ENCODE data around the gene MAP4K3. TPM values are rescaled to one million over a fixed set of nuclear protein-coding genes. Genes with fewer than 3 reads are reported as not detected.

Gene MAP4K3
- total RNA-seq, 1 experiment from 2014 or later = 35.5 TPM

DNA sequence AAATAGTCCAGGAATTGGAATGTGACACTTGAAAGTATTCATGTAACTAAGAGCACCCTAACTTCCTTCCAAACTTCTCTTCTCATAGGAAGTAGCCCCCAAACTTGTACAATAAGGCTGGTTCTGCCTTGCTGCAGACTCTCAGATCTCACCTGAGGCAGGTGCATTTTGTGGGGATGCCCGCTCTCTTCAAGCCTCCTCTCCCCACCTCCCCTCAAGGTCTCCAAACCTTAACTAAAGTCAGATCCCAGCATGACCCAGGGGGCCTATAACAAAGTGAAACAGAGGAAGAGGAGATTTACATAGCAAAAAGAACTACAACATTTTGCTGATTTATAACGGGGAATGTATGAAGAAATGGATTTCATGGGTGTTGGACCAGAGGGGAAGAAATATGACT lies 216.9 kb downstream of the MAP4K3 start:
- H3K27me3 ChIP-seq (replicated peaks; ENCODE audit: insufficient read depth, low read depth, low read length, poor library complexity) = no peaks in the 10 kb centered on the region
- ChIA-PET CTCF (no interaction called here), POLR2A (ENCODE audit: low non-redundant PET) (no interaction called here)
- BruUV-seq (replicated peaks) = no TSS peak
- H3K36me3 ChIP-seq (ENCODE audit: insufficient read depth, low read length, poor library complexity, severe bottlenecking) = no peaks in the 10 kb centered on the region
- no peak overlapping the region for H3K4me3 ChIP-seq (ENCODE audit: low read depth, low read length, poor library complexity, severe bottlenecking)
- intact Hi-C loops (cut with micrococcal nuclease; ENCODE audit: unreplicated experiment) = no loop called here
- H3K27ac ChIP-seq (ENCODE audit: low read depth, low read length, poor library complexity, severe bottlenecking) = no peak overlapping the region
- no peaks in the 10 kb centered on the region for H3K4me1 ChIP-seq (ENCODE audit: insufficient read depth, low read length, poor library complexity, severe bottlenecking)
- DNase-seq (ENCODE audit: low spot score) = no peak
- H3K9me3 ChIP-seq (ENCODE audit: low read depth, low read length, poor library complexity, severe bottlenecking) = no peaks in the 10 kb centered on the region
- TF ChIP-seq EZH2 (IDR thresholded peaks at IDR 0.05; ENCODE audit: borderline replicate concordance, low read depth, low read length, poor library complexity, severe bottlenecking) = no peak
- TF ChIP-seq, protein P1, sequence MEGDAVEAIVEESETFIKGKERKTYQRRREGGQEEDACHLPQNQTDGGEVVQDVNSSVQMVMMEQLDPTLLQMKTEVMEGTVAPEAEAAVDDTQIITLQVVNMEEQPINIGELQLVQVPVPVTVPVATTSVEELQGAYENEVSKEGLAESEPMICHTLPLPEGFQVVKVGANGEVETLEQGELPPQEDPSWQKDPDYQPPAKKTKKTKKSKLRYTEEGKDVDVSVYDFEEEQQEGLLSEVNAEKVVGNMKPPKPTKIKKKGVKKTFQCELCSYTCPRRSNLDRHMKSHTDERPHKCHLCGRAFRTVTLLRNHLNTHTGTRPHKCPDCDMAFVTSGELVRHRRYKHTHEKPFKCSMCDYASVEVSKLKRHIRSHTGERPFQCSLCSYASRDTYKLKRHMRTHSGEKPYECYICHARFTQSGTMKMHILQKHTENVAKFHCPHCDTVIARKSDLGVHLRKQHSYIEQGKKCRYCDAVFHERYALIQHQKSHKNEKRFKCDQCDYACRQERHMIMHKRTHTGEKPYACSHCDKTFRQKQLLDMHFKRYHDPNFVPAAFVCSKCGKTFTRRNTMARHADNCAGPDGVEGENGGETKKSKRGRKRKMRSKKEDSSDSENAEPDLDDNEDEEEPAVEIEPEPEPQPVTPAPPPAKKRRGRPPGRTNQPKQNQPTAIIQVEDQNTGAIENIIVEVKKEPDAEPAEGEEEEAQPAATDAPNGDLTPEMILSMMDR (conservative IDR thresholded peaks at IDR 0.05; ENCODE audit: low read depth, low read length) = no peak

DNA sequence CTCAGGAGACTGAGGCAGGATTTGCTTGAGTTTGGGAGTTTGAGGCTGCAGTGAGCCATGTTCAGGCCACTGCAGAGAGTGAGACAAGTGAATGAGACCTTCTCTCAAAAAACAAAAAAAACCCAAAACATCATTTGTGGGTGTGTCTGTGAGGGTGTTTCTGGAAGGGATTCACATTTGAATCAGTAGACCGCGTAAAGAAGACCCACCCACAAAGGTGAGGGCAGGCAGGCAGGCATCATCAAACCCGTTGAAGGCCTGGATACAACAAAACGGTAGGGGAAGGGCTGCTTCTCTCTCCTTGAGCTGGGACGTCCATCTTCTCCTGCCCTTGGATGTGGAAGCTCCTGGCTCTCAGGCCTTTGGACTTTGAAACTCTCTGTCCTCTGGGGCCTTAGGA lies 218.7 kb downstream of the MAP4K3 start:
- Histone ChIP-seq H3K27ac (ENCODE audit: low read depth, low read length, poor library complexity, severe bottlenecking) (no peak overlapping the region), H3K4me1 (ENCODE audit: insufficient read depth, low read length, poor library complexity, severe bottlenecking) (no peaks in the 10 kb centered on the region), H3K36me3 (ENCODE audit: insufficient read depth, low read length, poor library complexity, severe bottlenecking) (no peaks in the 10 kb centered on the region), H3K4me3 (ENCODE audit: low read depth, low read length, poor library complexity, severe bottlenecking) (no peak overlapping the region), H3K9me3 (ENCODE audit: low read depth, low read length, poor library complexity, severe bottlenecking) (no peaks in the 10 kb centered on the region), H3K27me3 (replicated peaks; ENCODE audit: insufficient read depth, low read depth, low read length, poor library complexity) (no peaks in the 10 kb centered on the region)
- no peak for DNase-seq (ENCODE audit: low spot score)
- intact Hi-C loops (cut with micrococcal nuclease; ENCODE audit: unreplicated experiment) = no loop called here
- CTCF ChIA-PET = no interaction called here
- POLR2A ChIA-PET (ENCODE audit: low non-redundant PET) = no interaction called here
- BruUV-seq (replicated peaks) = no TSS peak
- TF ChIP-seq, protein P1 (conservative IDR thresholded peaks at IDR 0.05; ENCODE audit: low read depth, low read length) = no peak
- TF ChIP-seq EZH2 (IDR thresholded peaks at IDR 0.05; ENCODE audit: borderline replicate concordance, low read depth, low read length, poor library complexity, severe bottlenecking) = no peak

DNA sequence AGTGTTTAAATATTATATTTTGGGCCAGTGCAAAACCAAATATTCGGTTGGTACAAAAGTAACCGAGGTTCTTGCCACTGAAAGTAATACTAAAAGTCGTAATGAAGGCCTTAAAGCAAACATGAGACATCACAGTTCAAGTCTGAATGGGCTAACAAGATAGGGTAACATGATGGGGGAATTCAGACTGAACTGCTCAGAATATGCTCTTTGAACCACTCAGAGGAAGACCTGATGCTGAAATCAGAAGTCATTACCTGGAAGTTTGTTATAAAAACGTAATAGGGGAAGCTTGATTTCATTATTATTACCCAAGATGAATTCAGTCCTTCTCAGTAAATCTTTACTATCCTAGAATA lies 219.9 kb downstream of the MAP4K3 start:
- Histone ChIP-seq H3K9me3 (ENCODE audit: low read depth, low read length, poor library complexity, severe bottlenecking) (no peaks in the 10 kb centered on the region), H3K27me3 (replicated peaks; ENCODE audit: insufficient read depth, low read depth, low read length, poor library complexity) (no peaks in the 10 kb centered on the region), H3K27ac (ENCODE audit: low read depth, low read length, poor library complexity, severe bottlenecking) (no peak overlapping the region), H3K4me1 (ENCODE audit: insufficient read depth, low read length, poor library complexity, severe bottlenecking) (no peaks in the 10 kb centered on the region), H3K36me3 (ENCODE audit: insufficient read depth, low read length, poor library complexity, severe bottlenecking) (no peaks in the 10 kb centered on the region), H3K4me3 (ENCODE audit: low read depth, low read length, poor library complexity, severe bottlenecking) (no peak overlapping the region)
- ChIA-PET POLR2A (ENCODE audit: low non-redundant PET) (no interaction called here), CTCF (no interaction called here)
- no peak for DNase-seq (ENCODE audit: low spot score)
- intact Hi-C loops (cut with micrococcal nuclease; ENCODE audit: unreplicated experiment) = no loop called here
- TF ChIP-seq EZH2 (IDR thresholded peaks at IDR 0.05; ENCODE audit: borderline replicate concordance, low read depth, low read length, poor library complexity, severe bottlenecking) = no peak
- TF ChIP-seq, protein P1 (conservative IDR thresholded peaks at IDR 0.05; ENCODE audit: low read depth, low read length) = no peak
- BruUV-seq (replicated peaks) = no TSS peak

Measured in A673 (cell line).